ENCODE data around the gene MOCS3.

The MOCS3 gene

GRCh38 chr20:50983321-50983720 lies 24.7 kb downstream of the MOCS3 start:
- DNase-seq: no peak

GRCh38 chr20:50987493-50988210 lies 29.0 kb downstream of the MOCS3 start:
- DNase-seq: peak; percentile 83

GRCh38 chr20:50991076-50991475 lies 32.5 kb downstream of the MOCS3 start:
- DNase-seq: no peak

GRCh38 chr20:50992336-50992732 lies 33.7 kb downstream of the MOCS3 start:
- no peak for DNase-seq

- DNase-seq: peak; percentile 82
These were observed 34.3 kb downstream of the MOCS3 start for GRCh38 chr20:50992733-50993457.

GRCh38 chr20:50993876-50994275 lies 35.3 kb downstream of the MOCS3 start:
- DNase-seq: no peak

- no peak for DNase-seq
These were observed 36.9 kb downstream of the MOCS3 start for GRCh38 chr20:50995506-50995905.

- DNase-seq: no peak
These were observed 38.6 kb downstream of the MOCS3 start for GRCh38 chr20:50996901-50997865.

GRCh38 chr20:50999355-50999754 lies 40.7 kb downstream of the MOCS3 start:
- no peak for DNase-seq

- no peak for DNase-seq
These were observed 43.0 kb downstream of the MOCS3 start for GRCh38 chr20:51001430-51002265.

GRCh38 chr20:51002633-51003032 lies 44.0 kb downstream of the MOCS3 start:
- no peak for DNase-seq

- no peak for DNase-seq
These were observed 45.1 kb downstream of the MOCS3 start for GRCh38 chr20:51003753-51004152.

- DNase-seq: no peak
These were observed 45.7 kb downstream of the MOCS3 start for GRCh38 chr20:51004305-51004727.

- no peak for DNase-seq
These were observed 46.2 kb downstream of the MOCS3 start for GRCh38 chr20:51004781-51005180.

GRCh38 chr20:51005214-51005613 lies 46.6 kb downstream of the MOCS3 start:
- DNase-seq: no peak

GRCh38 chr20:51008718-51009117 lies 50.1 kb downstream of the MOCS3 start:
- no peak for DNase-seq

GRCh38 chr20:51009303-51010042 lies 50.9 kb downstream of the MOCS3 start:
- DNase-seq: no peak

GRCh38 chr20:51010043-51010365 lies 51.4 kb downstream of the MOCS3 start:
- DNase-seq: no peak

GRCh38 chr20:51010932-51011331 lies 52.3 kb downstream of the MOCS3 start:
- DNase-seq: no peak

GRCh38 chr20:51011479-51011878 lies 52.9 kb downstream of the MOCS3 start:
- no peak for DNase-seq

GRCh38 chr20:51012357-51012756 lies 53.7 kb downstream of the MOCS3 start:
- no peak for DNase-seq

All from activated CD4-positive, alpha-beta T cell treated with anti-CD3 and anti-CD28 coated beads, Interleukin-10, Interleukin-2, amounts not matched to agents 100 ng/mL and 50 ng/mL, durations not matched to agents 16 hours and 8 hours (primary cell).